GM23338 (cell line): ENCODE results near the gene OR52M1. TPM values are rescaled to one million over a fixed set of nuclear protein-coding genes. Genes with fewer than 3 reads are reported as not detected.

ENCODE experiments used
- ATAC-seq: fragments of 200-7000 bp; cut with Tn5 transposase; 3 replicates; pipeline ENCODE4 v1.9.1; 2020
- DNase-seq: peaks from one replicate; pipeline ENCODE4 v3.0.0-alpha.2; 2015; ENCODE audit warnings: low spot score
- H2AFZ ChIP-seq: fragments of 200-600 bp; sonication (generic); 2 replicates; pipeline ENCODE4 v1.8.0; 2016; ENCODE audit warnings: antibody characterized with exemption, mild to moderate bottlenecking, moderate library complexity
- H3F3A ChIP-seq: fragments of 200-600 bp; sonication (generic); replicated peaks from 2 replicates; pipeline ENCODE4 v1.8.0; 2017; ENCODE audit warnings: antibody characterized with exemption, mixed run types, low read depth
- H3K27ac ChIP-seq: fragments of 200-600 bp; sonication (generic); 2 replicates; pipeline ENCODE4 v1.6.1; 2016; ENCODE audit warnings: low read depth
- H3K27me3 ChIP-seq: fragments of 200-600 bp; sonication (generic); 2 replicates; pipeline ENCODE4 v1.8.0; 2016; ENCODE audit warnings: mild to moderate bottlenecking, mixed run types, moderate library complexity; ENCODE audit not compliant: insufficient read depth
- H3K36me3 ChIP-seq: fragments of 200-600 bp; sonication (generic); 2 replicates; pipeline ENCODE4 v1.8.0; 2016; ENCODE audit warnings: mild to moderate bottlenecking; ENCODE audit not compliant: insufficient read depth
- H3K4me1 ChIP-seq: fragments of 200-600 bp; sonication (generic); 2 replicates; pipeline ENCODE4 v1.8.0; 2016; ENCODE audit warnings: mild to moderate bottlenecking, moderate library complexity; ENCODE audit not compliant: insufficient read depth
- H3K4me2 ChIP-seq: fragments of 200-600 bp; sonication (generic); 2 replicates; pipeline ENCODE4 v1.7.1; 2017; ENCODE audit warnings: mixed run types
- H3K4me3 ChIP-seq: fragments of 200-600 bp; sonication (generic); 2 replicates; pipeline ENCODE4 v1.6.1; 2016; ENCODE audit warnings: mixed run types
- H3K79me2 ChIP-seq: fragments of 200-600 bp; sonication (generic); replicated peaks from 2 replicates; pipeline ENCODE4 v1.8.0; 2017; ENCODE audit warnings: mild to moderate bottlenecking; ENCODE audit not compliant: insufficient read depth
- H3K9me2 ChIP-seq: fragments of 200-600 bp; sonication (generic); 2 replicates; pipeline ENCODE4 v1.8.0; 2017; ENCODE audit not compliant: insufficient read depth
- H4K20me1 ChIP-seq: fragments of 200-600 bp; sonication (generic); replicated peaks from 2 replicates; pipeline ENCODE4 v1.8.0; 2017; ENCODE audit warnings: mild to moderate bottlenecking; ENCODE audit not compliant: insufficient read depth
- H3K27ac Mint-ChIP-seq: 2 replicates; pipeline ENCODE4 v1.8.0; 2020; ENCODE audit warnings: inconsistent platforms, mild to moderate bottlenecking, moderate library complexity, mixed read lengths
- H3K27me3 Mint-ChIP-seq: 3 replicates; pipeline ENCODE4 v1.8.0; 2022; ENCODE audit warnings: low read depth, mild to moderate bottlenecking, moderate library complexity, mixed read lengths, inconsistent platforms; ENCODE audit not compliant: insufficient read depth, poor library complexity
- H3K36me3 Mint-ChIP-seq: 3 replicates; pipeline ENCODE4 v1.8.0; 2021; ENCODE audit warnings: low read depth, mild to moderate bottlenecking, inconsistent platforms, moderate library complexity, mixed read lengths
- H3K4me1 Mint-ChIP-seq: 3 replicates; pipeline ENCODE4 v1.8.0; 2020; ENCODE audit warnings: mild to moderate bottlenecking, inconsistent platforms, mixed read lengths
- H3K4me3 Mint-ChIP-seq: 3 replicates; pipeline ENCODE4 v1.8.0; 2021; ENCODE audit warnings: moderate library complexity, mild to moderate bottlenecking, inconsistent platforms, mixed read lengths
- H3K9me3 Mint-ChIP-seq: 3 replicates; pipeline ENCODE4 v1.8.0; 2020; ENCODE audit warnings: moderate library complexity, mild to moderate bottlenecking, inconsistent platforms, mixed read lengths
- CREB1 ChIP-seq: fragments of 250-450 bp; sonication (Bioruptor Pico); IDR thresholded peaks from 2 replicates; pipeline ENCODE4 v1.5.0; 2020; ENCODE audit warnings: low read depth, mild to moderate bottlenecking, moderate library complexity
- CTCF ChIP-seq, 2 experiments: fragments of 200-600 bp in 1 of 2; sonication (generic) in 1 of 2; conservative IDR thresholded peaks; 2 replicates each; pipeline versions ENCODE4 v1.5.1 to v1.6.1; 2016 to 2017; ENCODE audit warnings: antibody characterized with exemption in 2 of 2, low read depth in 2 of 2, mild to moderate bottlenecking in 2 of 2, moderate library complexity in 1 of 2
- ETS1 ChIP-seq: IDR thresholded peaks from 2 replicates; pipeline ENCODE4 v1.6.1; 2016; ENCODE audit warnings: antibody characterized with exemption
- EZH2 ChIP-seq: fragments of 200-600 bp; sonication (generic); IDR thresholded peaks from one replicate; pipeline ENCODE4 v1.8.0; 2017; ENCODE audit warnings: antibody characterized with exemption, mild to moderate bottlenecking, low read depth; ENCODE audit not compliant: unreplicated experiment
- EZH2phosphoT487 ChIP-seq: fragments of 200-600 bp; sonication (generic); IDR thresholded peaks from one replicate; pipeline ENCODE4 v1.8.1; 2018; ENCODE audit warnings: antibody characterized with exemption; ENCODE audit not compliant: unreplicated experiment
- JUNB ChIP-seq: IDR thresholded peaks from one replicate; pipeline ENCODE4 v1.6.1; 2016; ENCODE audit warnings: antibody characterized with exemption; ENCODE audit not compliant: unreplicated experiment
- NANOG ChIP-seq: IDR thresholded peaks from 2 replicates; pipeline ENCODE4 v1.6.1; 2016; ENCODE audit warnings: antibody characterized with exemption, borderline replicate concordance
- POLR2AphosphoS5 ChIP-seq: IDR thresholded peaks from 2 replicates; pipeline ENCODE4 v1.6.1; 2016; ENCODE audit warnings: antibody characterized with exemption, low read depth
- REST ChIP-seq: IDR thresholded peaks from one replicate; pipeline ENCODE4 v1.6.1; 2018; ENCODE audit warnings: antibody characterized with exemption; ENCODE audit not compliant: unreplicated experiment
- STAT1 ChIP-seq: IDR thresholded peaks from one replicate; pipeline ENCODE4 v1.6.1; 2016; ENCODE audit warnings: antibody characterized with exemption; ENCODE audit not compliant: unreplicated experiment
- ZNF114 ChIP-seq: fragments of 250-450 bp; sonication (Bioruptor Pico); IDR thresholded peaks from 2 replicates; pipeline ENCODE4 v1.5.0; 2020; ENCODE audit warnings: mild to moderate bottlenecking, moderate library complexity
- ZNF331 ChIP-seq: fragments of 250-450 bp; sonication (Bioruptor Pico); IDR thresholded peaks from 2 replicates; pipeline ENCODE4 v1.5.0; 2020; ENCODE audit warnings: low read depth, mild to moderate bottlenecking, moderate library complexity
- polyA plus RNA-seq: library from polyadenylated mRNA; unstranded; fragments of >200 nt; fragmentation: Nextera tagmentation; extraction: Ambion mirVana; gene quantifications from 2 replicates; pipeline ENCODE4 v1.2.1, GENCODE V29; 2016
- total RNA-seq: library from RNA; depleted of rRNA; stranded (reverse); fragments of >200 nt; shearing (Covaris generic); gene quantifications from 2 replicates; pipeline ENCODE4 v1.2.3, GENCODE V29; 2014

The OR52M1 gene
- total and polyA plus RNA-seq, 2 experiments from 2014 or later = not detected

- TF ChIP-seq REST (no peak), POLR2AphosphoS5 (no peak), ETS1 (no peak), NANOG (no peak), ZNF331 (no peak), CTCF (conservative IDR thresholded peaks at IDR 0.05; ENCODE audit: low read depth in 2 of 2) (no peak), STAT1 (no peak), JUNB (no peak), ZNF114 (CRISPR knock-in tag) (no peak)
These were observed 35.1 kb downstream of the OR52M1 start (continued) for GRCh38 chr11:4580124-4580523.

- H3K4me2 ChIP-seq = no peak within 1 kb of the TSS
- no peak within 1 kb of the TSS for H3K27ac Mint-ChIP-seq
- no peaks in the 10 kb centered on the region for H3K27me3 Mint-ChIP-seq
- ATAC-seq (no peak), DNase-seq (no peak)
- H3K4me3 Mint-ChIP-seq = no peak within 1 kb of the TSS
- H4K20me1 ChIP-seq = no peaks in the 10 kb centered on the region
- no peaks in the 10 kb centered on the region for H3K27me3 ChIP-seq
- no peaks in the 10 kb centered on the region for H3K36me3 ChIP-seq
- H3K9me3 Mint-ChIP-seq = no peaks in the 10 kb centered on the region; the same call in 2 of the 3 replicates
- H3K27ac ChIP-seq = no peak within 1 kb of the TSS
- no peaks in the 10 kb centered on the region for H3K4me1 ChIP-seq
- H3K4me1 Mint-ChIP-seq = no peaks in the 10 kb centered on the region
- no peak within 1 kb of the TSS for H2AFZ ChIP-seq
- no peak within 1 kb of the TSS for H3K4me3 ChIP-seq
- no peaks in the 10 kb centered on the region for H3K36me3 Mint-ChIP-seq
- peaks cover 8% of the 10 kb centered on the region; the same call in 1 of the 2 replicates for H3K9me2 ChIP-seq
- H3K79me2 ChIP-seq = no peaks in the 10 kb centered on the region
- no peaks in the 10 kb centered on the region for H3F3A ChIP-seq
- TF ChIP-seq NANOG (no peak), EZH2 (no peak), CTCF (conservative IDR thresholded peaks at IDR 0.05; ENCODE audit: low read depth in 2 of 2) (no peak), EZH2phosphoT487 (no peak), REST (no peak), CREB1 (CRISPR knock-in tag) (no peak), ZNF114 (CRISPR knock-in tag) (no peak), JUNB (no peak), ZNF331 (no peak), ETS1 (no peak), STAT1 (no peak), POLR2AphosphoS5 (no peak)
These were observed 36.5 kb downstream of the OR52M1 start, which contains the start of gene OR52I2 for GRCh38 chr11:4581443-4581842. Gene OR52I2 (plus strand): TSS chr11:4581743.
